Measurements from ENCODE around the gene ACADVL.

GRCh38 chr17:7260151-7260550 is 40.4 kb downstream of the ACADVL start:
- TF ChIP-seq EZH2 (IDR thresholded peaks at IDR 0.05) (no peak), POLR2AphosphoS5 (IDR thresholded peaks at IDR 0.05; ENCODE audit: borderline replicate concordance, low read depth, low read length) (no peak)
